Measurements from ENCODE around the gene TMEM143.
A peak's percentile ranks its signal among the peaks of the same experiment; 100 is the strongest.
"Not testable (repeated sequence)": the region's sequence is repeated elsewhere in the genome, so short reads cannot be mapped to it uniquely, and the experiment has no call there.

The TMEM143 gene

DNA sequence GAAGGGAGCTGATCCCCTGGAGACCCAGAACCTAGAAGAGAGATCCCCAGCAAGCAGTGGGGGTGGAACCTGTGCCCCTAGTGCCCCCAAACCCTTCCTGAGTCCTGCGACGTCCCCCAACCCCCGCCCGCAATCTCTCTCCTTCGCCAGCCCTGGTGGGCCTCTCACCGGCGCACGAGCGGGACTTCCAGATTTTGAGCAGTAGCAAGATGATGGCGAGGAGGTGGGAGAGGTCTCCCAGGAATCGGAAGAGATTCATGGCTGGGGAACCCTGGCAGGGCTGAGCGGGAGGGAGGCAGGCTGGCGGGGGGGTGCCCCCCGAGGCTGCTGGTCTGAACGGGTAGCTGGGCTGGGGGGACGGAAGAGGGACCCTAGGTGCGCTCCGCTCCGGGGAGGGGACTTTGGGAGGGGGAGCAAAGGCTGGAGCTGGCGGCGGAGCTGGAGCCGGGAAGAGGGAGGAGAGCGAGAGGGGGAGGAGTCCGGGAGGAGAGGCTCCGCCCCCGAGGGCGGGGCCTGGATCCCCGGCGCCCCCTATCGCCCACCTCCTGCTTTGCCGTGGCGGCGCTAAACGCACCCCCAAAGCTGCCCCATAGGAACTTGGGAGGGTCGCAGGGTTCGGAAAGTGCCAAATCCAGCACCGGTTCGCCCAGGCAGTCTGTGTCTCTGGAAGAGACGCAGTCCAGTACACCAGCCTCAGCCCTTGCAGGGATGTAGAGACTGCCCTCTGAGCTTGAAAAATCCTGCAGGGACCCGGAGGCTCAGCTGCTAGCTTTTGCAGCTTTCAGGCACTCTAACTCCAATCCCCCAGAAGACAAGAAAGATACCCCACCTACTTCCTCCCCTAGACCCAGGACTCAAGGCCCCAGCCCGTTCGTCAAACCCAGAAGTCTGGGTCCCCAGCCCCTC lies 27.6 kb upstream of the TMEM143 start, which contains the start of gene KDELR1:
KDELR1 (minus strand) TSS at position 452 of the 906 bp plus-strand sequence; CDS start at position 259, 193 bp downstream.
- DNase-seq (ENCODE audit: low read depth, low spot score): no peak

GRCh38 chr19:48390188-48391099 lies 26.7 kb upstream of the TMEM143 start:
- peak; percentile 40 for DNase-seq (ENCODE audit: low read depth, low spot score)

- DNase-seq (ENCODE audit: low read depth, low spot score): no peak
These were observed 23.2 kb upstream of the TMEM143 start for GRCh38 chr19:48386981-48387380.

GRCh38 chr19:48385461-48386087 lies 21.8 kb upstream of the TMEM143 start:
- no peak for DNase-seq (ENCODE audit: low read depth, low spot score)

DNA sequence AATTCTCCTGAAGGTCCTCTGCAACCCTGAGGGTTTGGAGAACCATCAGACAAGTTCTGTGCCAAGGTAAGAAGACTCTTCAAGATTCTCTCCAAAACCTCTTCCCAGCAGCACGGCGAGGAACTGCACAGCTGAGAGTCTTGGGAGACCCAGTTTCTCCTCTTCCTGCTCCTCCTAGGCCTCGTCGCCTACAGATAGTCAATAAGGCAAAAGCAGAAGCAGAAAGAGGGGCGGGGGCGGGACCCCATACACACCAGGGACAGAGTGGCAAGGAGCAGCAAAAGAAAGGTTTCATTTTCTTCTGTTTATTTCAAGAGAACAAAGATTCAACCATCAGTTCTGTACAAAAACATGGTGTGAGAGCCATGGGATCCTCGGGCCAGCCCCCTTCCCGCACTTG lies 18.5 kb upstream of the TMEM143 start:
- DNase-seq (ENCODE audit: low read depth, low spot score): no peak

GRCh38 chr19:48381178-48381950 lies 17.6 kb upstream of the TMEM143 start:
- DNase-seq (ENCODE audit: low read depth, low spot score): no peak

DNA sequence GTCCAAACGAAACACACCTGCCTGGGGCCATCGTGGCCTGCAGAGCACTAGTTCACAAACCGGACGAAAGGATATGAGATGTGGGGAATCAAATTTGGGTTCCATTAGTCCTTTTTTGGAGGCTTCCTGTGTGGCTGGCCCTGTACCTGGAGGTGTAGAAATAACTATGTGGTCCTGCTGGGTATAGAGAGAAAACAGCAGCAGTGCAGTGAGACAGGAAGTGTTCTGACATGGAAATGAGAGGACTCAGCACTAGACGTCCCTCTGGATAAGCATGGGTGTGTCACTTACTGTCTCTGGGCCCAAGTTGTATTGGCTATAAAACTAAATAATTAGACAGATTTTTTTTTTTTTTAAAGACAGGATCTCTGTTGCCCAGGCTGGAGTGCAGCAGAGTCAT lies 15.3 kb upstream of the TMEM143 start:
- no peak for DNase-seq (ENCODE audit: low read depth, low spot score)

DNA sequence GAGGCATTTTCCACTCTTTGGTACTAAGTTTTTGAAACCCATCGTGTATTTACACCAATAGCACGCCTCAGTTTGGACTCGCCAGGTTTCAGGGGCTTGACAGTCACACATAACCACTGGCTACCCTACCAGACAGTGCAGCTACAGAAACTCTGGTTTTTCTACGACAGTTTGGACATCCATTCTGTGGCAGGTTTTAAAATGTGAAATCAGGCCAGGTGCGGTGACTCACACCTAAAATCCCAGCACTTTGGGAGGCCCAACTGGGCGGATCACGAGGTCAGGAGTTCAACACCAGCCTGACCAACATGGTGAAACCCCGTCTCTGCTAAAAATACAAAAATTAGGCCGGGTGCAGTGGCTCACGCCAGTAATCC lies 14.4 kb upstream of the TMEM143 start:
- no peak for DNase-seq (ENCODE audit: low read depth, low spot score)

DNA sequence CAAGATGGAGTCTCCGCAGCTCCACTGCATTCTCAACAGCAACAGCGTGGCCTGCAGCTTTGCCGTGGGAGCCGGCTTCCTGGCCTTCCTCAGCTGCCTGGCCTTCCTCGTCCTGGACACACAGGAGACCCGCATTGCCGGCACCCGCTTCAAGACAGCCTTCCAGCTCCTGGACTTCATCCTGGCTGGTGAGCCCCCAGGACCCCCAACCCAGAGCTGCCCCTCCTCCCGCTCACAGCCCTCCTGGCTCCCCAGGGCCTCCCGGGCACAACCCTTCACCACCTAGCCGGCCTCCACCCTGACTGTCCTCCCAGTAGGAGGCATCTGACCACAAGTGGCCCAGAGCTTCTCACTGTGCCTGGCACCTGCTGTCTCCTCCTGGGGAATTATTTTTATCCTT lies 9.8 kb upstream of the TMEM143 start:
- DNase-seq (ENCODE audit: low read depth, low spot score): no peak

DNA sequence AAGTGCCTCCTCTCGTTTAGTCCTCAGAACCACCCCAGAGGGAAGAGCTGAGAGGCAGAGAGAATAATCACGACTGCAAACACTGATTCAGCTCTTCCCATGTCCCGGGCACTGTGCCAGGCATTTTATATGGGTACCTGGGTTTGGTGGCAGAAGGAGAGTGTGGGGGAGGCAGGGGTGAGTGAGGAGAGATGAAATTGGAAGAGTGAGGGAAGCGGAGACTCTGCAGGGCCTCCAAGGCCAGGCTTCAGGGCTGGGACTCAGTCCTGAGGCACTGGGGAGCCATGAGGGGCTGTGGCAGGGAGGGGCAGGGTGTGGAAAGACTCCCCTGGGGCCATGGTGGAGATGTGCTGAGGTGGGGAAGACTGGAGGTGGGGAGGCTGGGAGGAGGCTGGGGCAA lies 9.2 kb upstream of the TMEM143 start:
- DNase-seq (ENCODE audit: low read depth, low spot score): no peak

- DNase-seq (ENCODE audit: low read depth, low spot score): not testable (repeated sequence)
These were observed 8.0 kb upstream of the TMEM143 start for GRCh38 chr19:48371771-48372170.

GRCh38 chr19:48371367-48371766 lies 7.6 kb upstream of the TMEM143 start:
- no peak for DNase-seq (ENCODE audit: low read depth, low spot score)

DNA sequence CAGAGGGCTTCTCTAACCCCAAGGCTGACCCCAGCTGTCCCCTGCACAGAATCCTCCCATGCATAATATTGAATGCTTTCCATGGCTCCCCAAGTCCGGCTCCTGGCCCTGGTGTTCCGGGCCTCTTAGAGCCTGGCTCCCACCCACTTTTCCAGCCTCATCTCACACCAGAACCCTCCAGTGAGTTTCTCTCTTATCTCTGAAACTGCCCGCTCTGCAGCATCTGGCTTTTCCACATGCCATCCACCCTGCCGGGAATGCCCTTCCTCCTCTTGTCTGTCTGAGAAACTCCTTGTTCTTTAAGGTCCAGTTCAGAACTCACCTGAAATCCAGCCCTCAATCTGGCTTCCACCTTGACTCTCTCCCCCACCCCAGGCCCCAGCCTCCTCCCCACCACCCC lies 7.2 kb upstream of the TMEM143 start:
- DNase-seq (ENCODE audit: low read depth, low spot score): no peak

DNA sequence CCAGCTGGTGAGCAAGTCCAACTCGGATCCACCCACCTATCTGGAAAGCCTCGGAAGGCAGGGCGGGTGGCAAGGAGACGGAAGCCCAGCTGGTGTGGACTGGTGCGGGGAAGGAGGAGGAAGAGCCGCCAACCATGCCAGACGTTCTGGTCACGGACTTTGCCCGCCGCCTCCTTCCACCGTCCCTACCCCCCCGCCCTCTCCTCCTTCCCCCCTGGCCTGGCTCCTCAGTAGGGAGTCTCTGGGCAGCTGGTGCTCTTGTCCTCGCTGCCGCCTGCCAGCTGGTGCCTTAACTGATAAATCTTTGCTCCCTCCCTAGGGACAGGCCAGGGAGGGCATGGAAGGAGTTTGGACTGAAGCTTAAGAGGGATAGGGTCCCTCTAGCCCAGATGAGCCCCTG lies 5.2 kb upstream of the TMEM143 start:
- no peak for DNase-seq (ENCODE audit: low read depth, low spot score)

DNA sequence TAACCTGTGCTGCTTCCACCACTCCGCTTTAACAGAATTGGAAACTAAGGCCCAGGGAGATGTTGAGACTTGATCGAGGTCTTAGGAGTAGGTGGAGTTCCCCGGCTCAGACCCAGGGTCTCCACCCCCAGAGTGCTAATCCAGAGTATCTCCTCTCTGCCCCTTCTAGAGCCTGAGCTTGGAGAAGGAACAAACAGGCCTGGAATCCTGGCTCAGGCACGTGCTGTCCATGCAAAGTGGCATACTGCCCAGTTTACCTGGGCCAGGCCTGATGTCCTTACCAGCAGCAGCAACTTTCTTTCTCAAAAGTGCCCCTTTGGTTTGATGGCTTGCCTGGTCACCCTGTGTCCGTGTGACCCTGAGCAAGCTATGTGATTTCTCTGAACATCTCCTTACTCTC lies 4.1 kb upstream of the TMEM143 start:
- DNase-seq (ENCODE audit: low read depth, low spot score): no peak

- DNase-seq (ENCODE audit: low read depth, low spot score): no peak
These were observed 1.9 kb upstream of the TMEM143 start for GRCh38 chr19:48365602-48366001.

GRCh38 chr19:48364598-48365348 lies 1.0 kb upstream of the TMEM143 start:
- DNase-seq (ENCODE audit: low read depth, low spot score): no peak

- DNase-seq (ENCODE audit: low read depth, low spot score): no peak
These were observed 285 bp downstream of the TMEM143 start for GRCh38 chr19:48363500-48363809.

- peak; percentile 76 for DNase-seq (ENCODE audit: low read depth, low spot score)
These were observed 832 bp downstream of the TMEM143 start for GRCh38 chr19:48362716-48363499.

DNA sequence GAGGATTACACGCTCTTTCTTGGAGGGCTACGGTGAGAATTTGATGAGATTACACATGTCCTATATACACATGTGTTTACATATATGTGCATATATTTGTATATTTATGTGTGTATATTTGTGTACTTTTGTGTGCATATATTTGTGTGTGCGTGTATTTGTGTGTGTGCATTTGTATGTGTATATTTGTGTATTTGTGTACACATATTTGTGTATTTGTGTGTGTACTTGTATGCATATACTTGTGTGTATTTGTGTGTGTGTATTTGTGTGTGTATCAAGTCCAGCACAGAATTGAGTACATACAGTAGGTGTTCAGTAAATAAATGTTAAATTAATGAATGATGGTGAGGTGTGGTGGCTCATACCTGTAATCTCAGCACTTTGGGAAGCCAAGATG lies 1.8 kb downstream of the TMEM143 start:
- no peak for DNase-seq (ENCODE audit: low read depth, low spot score)

Data from brain pericyte (primary cell).